CD4-positive, alpha-beta T cell treated with Interferon alpha-2 for 1 hour (primary cell): ENCODE results near the gene MPND.

Experiments
- DNase-seq, 2 donors: peaks; one replicate each; pipeline ENCODE4 v3.0.0-alpha.2; 2020 to 2022

Gene MPND

DNA sequence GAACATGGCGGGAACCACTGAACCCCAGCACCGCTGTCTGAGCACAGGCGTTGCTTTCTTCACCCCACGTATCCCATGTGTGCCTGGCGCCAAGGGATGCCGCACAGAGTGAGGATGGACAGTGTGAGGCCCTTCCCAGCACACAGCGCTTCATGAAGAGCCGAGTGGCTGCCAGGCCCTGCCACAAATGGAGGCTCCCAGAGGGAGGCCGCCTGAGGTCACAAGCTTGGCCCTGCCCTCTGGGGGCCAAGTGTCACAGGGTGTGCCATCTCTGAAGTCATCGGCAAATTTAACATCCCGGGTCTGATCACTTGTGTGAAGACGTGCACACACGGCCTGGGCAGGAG, 24.4 kb downstream of the MPND start:
- no peak for DNase-seq

DNA sequence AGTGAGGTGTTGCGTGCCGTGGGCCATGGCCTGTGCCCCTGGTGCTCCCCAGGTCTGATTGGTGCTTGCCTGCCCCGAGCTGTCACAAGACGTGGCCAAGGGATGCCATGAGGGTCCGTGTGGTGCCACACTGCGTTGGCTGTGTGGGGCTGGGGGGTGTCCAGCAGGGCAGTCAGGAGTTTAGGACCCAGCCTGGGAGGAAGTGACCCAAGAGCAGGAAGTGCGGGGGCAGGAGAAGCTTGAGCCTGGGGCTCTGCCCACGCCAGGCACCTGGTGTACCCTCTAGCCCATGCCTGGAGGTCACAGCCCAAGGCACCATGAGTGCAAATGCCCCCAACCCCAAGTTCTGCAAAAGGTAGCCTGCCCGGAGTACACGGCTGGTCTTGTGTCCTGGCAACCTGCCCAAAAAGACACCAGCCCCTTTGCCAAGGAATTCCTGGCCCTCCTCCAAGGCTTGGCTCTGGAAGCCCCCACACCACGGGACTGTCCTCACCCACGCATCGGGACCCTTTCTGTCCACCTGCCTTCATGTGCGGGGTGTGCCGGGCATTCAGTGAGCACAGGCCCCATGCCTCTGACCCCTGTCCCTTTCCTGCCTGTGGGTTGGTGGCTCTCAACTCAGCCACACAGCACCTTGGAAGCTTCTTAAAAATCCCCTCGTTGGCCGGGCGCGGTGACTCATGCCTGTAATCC, 24.9 kb downstream of the MPND start:
- peak in 1 of 2 donors; percentile 19 for DNase-seq

DNA sequence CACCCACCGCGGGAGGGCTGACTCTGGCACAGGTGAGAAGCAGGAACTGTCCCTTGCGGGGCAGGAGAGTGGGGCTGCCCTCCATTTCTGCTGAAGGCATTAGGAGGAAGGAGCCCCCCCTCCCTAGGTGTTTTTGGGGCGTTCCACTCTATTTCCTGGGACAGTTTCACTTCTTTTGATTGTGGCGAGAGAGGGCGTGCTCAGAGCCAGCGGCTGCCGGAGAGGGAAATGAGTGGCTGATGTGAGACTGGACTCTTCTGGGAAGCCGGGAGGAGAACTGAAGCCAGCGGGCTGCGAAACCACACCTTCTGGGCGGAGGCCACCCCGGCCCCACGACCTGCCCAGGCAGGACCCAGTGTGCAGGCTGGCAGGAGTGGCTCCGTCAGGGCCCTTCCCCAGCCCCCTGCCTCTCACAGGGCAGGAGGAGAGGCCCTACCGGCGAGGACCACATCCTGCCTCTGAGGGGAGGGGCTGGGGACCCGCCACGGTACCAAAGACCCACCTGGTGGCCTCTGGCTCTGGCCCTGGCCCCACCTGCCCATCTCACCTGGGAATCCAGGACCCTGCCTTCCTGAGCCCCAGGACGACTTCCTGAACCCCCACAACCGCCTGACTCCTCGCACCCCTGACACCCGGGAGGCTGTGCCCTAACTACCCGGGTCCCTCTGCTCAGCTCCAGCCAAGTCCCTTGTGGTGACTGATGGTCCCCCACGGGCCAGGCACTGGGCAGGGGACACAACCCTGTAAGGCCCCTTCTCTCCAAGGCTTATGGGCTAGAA, 25.9 kb downstream of the MPND start:
- peak; percentile 86 to 91 for DNase-seq

DNA sequence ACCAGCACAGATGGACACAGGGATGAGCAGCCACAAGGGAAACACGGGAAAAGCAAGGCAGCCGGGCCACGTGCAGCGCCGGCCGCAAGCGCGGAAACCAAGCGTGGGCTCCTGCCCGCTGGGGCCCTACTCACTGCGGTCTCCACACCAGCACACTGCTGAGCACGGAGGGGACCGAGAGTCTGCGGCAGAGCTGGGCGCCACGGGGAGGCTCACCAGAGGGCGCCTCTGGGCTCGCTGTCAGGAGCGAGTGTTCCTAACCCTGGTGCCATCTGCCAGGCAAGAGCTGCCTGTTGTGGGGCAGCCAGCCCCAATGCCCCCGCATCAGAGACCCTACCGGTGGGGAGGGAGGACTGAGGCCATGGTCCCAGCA, 26.5 kb downstream of the MPND start:
- peak; percentile 77 to 81 for DNase-seq

DNA sequence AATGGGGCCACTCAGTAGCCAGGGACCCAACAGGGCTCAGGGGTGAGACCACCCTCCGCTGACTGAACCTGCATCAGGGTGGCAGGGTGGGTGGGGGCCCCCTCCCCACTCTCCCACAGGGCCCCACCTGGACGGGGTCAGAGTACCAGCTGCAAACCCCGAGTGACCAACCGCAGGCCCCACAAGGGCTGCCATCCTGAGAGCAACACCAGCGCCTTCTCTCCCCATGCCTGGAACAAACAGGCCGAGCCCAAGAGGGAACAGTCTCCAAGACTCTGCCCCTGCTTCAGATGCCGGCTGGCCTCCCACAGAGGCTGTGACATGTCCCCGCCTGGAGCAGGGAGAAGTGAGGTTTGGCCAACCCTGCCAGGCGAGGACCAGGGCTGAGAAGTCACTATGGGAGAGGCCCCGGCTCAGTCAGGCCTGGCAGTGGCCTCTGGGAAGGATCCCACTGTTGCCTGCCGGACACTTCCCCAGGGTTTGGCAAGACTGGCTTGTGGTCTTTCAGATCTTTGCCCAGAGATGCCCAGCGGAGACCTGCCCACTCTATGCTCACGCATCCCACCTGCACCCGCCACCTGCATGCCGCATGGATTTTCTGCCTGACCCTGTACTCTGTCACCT, 27.2 kb downstream of the MPND start:
- DNase-seq, result no peak

DNA sequence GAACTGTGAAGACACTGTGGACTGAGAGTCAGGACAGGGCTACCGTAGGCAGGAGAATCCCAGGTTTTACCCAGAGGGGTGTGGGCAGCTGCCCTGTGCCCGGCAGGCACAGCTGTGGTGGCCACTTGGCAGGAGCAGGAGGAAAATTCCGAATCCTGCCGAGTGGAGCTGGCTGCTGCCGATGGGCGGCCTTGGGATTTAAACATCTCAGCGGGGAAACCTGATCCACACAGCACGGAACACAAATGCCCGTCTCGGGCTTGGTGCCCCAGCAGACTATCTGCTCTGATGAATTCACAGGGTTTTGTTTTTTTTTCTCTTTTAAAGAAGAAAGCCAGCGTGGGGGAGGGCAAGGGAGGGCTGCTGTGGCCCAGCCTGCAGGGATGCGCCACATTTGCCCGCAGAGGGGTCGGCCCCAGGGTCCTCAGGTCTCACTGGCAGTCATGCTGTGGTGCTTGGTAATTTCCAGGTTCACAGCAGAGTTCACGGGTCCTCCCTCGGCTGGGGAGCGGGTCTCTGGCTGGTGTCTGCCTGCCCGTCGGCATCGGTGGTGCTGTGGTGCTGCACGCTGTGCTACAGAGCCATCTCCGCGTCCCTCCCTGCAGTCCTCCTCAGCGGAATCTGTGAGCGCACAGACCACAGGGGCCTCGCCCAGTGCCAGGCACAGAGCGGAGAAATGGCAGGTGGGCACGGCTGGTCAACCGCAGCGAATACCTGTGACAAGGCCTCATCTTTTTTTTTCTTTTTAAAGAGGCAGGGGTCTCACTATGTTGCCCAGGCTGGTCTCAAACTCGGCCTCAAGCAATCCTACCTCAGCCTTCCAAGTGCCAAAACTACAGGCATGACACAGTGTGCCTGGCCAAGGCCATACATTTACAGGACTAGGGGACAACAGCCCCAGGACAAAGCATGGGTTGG, 28.1 kb downstream of the MPND start:
- DNase-seq, result no peak

DNA sequence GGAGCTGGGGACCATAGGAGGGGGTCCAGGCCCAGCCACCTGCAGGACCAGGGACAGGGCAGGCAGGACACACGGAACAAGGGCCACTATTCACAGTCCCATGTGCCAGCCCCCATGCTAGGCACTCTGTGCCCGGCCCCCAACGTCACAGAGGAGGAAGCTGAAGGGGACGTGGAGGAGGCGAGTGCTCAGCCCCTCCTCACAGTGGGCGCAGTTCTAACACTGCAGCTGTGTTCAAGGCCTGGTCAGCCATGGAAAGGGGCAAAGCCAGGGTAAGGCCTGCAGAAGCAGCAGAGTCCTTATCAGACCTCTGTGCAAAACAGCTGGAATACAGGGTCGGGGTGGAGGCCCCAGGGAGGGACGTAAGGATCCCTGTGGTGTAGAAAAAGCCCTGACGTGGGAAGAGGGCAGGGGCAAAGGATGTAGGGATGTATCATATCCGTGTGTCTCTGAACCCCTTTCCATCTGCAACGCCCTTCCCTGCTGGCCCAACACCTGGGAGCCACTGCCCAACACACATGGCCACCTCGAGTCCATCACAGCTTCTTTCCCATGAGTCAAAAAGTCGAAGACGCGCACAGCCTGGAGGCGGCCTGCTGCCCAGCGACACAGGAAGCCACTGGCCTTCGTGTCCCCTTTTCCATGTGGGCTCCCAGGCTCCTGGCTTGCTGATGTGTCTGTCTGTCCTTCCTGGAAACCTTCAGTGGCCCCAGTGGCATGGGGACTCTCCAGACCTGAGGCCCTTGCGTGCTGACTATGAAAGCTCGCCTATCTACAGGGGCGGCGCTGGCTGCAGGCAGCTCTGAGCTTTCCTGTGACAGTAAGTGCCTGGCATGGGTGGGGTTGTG, 29.0 kb downstream of the MPND start:
- DNase-seq, result no peak

DNA sequence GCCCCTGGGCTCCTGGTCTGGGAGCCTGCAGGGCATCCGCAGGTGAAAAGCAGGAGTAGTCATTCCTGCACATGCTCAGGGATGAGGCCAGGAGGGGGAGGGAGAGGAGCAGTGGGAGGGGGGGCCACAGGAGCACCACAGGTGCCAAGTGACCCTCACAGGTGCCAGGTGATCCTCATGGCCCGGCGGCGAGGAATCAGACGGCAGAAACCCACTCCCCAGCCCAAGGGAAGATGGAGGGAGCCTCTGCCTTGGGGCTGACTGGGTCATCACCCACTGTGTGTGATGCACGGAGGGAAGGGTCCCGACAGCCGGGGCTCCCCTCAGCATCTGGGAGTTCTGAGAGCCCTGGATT, 29.6 kb downstream of the MPND start:
- DNase-seq, result no peak

DNA sequence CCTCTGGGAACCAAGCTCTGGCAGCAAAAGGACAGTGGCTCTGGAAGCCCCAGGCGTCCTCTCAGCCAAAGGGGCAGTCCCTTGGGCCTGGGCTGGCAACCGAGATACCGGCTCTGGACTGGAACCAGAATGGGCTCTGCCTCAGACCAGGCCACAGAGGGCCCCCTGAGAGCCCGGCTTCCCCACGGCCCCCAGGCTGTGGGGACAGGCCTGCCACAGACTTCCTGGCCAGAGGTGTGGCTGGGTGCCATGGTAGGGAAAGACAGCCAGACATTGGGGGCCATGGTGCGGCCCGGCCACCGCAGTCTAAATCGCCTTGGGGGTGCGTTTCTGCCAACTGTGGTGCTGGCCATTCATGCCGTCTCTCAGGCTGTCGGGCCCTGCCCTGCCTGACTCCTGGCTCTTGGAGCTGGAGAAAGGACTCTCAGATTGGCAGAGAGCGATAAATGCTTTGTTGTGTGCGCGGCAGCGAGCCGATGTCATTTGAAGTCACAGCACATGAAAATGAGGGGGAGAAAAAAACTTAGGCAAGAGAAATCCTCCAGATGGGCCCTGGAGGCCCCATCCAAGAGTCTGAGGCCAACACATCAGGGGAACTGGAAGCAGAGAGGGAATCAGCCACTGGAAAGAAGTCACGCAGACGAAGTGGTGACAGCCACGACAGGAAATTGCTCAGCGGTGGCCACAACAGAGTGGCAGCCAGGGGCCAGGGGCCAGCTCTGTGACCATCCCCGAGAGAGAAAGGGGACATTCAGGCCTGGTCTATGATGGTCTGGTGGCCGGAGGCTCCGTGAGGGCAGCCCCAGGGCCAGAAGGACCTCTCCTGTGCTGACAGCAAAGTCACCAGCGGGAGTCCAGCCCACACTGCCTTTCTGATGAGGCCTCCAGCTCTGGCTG, 30.5 kb downstream of the MPND start:
- no peak for DNase-seq

DNA sequence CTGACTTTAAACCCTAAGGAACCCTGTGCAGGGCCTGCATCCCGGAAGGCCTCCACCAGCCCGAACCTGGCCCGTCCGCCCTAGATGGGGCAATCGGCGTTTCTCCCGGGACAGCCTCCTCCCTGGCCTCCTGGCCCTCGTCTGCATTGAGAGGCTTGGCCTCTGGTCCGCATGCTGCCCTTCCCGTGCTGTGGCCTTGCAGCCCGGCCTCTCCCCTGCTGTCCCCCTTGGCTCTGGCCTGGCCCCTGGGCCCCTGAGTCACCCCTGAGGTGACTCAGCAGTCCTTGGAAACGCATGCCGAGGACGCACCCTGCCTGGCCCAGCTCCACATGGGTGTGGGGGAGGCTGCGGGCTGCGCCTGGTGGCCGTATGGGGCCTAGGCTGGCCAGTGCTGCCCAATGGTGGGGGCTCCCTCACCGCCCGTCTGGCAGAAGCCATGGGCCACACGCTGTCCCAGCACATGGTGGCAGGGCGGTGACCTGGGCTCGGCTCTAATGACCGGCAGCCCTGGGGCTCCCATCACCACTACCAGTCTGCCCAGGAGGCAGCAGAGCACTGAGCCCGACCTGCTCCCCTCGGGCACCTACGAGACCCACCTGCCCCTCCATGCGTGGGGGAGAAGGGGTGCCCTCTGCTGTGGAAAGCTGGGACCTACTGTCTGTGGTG, 31.3 kb downstream of the MPND start:
- peak in 1 of 2 donors; percentile 41 for DNase-seq

DNA sequence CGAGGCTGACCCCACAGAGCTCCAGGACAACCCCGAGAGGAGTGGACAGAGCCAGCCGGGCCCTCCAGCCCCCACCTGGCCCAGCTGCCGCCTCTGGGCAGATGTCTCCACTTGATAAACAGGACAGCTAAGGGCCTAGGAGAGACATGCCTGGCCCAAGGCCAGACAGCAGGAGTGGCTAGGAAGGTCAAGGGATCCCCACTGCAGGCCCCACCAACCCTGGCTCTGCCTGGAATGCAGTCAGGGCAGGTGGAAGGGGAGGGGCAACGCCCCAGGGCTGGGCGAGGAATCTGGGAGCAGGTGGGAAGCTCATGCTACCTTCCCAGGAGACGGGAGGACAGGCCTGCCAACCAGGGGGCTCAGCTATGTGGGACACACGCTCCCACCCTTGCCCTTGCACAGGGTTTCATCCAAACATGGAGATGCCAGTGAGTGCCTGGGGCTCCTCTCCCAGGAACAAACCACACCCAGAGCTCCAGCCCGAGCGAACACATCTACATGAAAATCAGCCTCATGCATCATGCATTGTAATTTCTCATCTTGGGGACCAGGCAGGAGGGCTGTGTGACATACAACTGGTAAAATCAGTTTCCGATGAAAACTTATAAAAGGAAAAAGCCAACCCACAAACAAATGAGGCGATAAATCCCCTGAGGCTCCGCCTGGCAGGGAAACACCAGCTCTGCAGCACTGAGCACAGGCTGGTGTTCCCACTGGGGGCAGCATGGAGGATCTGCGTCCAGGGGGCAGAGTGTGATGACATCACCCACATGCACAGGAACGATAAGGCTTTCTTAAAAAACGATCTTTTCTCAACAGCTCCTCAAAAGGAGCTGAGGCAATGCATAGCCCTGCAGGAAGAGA, 32.0 kb downstream of the MPND start:
- peak in 1 of 2 donors; percentile 53 for DNase-seq

DNA sequence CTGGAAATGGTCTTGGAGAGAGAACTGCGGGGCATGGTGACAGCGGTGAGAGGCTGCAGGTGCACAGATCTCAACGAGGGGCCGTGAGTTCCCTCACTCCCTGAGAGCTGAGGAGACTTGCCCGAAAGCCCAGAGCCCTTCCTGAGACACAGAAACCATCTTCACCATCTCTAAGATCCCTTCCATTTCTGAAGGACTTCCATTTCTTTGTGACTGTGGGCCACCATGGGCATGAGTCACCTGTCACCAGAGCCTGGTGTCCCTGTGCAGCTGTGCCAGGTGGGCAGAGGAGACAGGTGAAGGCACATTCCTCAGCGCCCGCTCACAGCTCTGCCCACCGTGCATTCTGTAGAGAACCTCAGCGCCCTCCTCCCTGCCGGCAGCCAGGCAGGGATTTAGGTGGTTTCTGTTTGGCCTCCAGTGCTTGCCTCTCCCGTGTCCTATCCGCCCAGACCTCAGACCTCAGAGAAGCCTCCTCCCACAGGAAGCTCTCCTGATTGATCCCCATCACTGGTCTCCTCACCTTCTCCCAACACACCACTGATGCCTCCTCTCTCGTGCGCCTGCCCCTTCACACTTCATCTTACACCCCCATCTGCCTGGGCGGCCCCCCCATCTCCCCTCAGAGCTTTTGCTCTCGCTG, 32.8 kb downstream of the MPND start:
- DNase-seq, result no peak

DNA sequence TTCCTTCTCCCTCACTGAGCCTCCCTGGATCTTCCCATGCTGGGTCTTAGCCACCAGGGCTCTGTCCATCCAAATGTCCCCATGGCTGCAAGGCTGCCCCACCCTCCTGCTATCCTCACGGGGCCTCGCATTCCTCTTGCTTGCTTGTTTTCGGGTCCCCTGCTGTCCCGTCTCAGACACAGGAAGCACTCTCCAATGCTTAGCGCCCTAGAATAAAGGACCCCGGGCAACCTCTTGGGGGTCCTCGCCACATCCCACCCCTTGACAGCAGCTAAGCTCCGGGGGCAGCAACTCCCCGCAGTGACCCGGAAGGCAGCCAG, 33.3 kb downstream of the MPND start:
- no peak for DNase-seq

DNA sequence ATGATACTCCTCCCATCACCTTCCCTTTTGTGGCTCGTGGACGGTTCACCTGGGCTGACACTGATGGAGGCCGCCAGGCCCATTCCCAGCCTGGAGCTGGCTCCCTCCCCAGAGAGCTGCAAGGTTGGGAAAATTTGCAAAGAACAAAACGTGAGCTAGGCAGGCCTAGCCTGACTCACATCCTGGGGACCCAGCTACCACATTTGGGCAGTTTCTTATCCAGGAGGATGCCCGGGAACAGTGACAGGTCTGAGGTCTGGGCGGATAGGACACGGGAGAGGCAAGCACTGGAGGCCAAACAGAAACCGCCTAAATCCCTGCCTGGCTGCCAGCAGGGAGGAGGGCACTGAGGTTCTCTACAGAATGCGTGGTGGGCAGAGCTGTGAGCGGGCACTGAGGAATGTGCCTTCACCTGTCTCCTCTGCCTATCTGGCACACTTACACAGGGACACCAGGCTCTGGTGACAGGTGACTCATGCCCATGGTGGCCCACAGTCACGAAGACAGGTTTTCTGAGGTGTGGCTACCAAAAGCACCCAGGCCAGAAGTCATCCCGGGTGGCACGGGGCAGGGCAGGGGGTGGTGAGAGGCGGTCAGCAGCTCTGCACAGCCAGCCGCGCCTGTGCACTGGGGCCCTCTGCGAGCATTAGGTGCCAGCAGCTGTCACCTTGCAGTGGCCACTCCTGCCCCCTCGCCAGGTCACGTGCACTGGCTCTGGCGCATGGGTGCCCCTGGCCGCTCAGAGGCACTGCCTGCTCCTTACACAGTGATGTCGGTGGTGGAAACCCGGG, 33.8 kb downstream of the MPND start:
- DNase-seq, result no peak

DNA sequence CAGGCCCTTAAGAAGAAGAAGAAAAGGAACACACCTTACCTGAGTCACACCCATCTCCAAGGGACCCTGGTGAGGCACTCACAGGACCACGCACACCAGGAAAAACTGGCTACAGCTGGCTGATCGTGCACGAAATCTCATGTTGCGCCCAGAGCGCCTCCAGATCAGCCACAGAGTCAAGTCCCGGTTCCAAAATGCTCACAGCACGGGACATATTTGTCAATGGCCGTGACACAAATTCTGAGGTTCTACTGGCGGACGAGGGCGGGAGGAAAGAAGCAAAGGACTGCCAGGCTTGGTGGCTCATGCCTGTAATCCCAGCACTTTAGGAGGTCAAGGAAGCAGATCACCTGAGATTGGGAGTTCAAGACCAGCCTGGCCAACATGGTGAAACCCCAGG, 35.5 kb downstream of the MPND start:
- DNase-seq, result no peak

DNA sequence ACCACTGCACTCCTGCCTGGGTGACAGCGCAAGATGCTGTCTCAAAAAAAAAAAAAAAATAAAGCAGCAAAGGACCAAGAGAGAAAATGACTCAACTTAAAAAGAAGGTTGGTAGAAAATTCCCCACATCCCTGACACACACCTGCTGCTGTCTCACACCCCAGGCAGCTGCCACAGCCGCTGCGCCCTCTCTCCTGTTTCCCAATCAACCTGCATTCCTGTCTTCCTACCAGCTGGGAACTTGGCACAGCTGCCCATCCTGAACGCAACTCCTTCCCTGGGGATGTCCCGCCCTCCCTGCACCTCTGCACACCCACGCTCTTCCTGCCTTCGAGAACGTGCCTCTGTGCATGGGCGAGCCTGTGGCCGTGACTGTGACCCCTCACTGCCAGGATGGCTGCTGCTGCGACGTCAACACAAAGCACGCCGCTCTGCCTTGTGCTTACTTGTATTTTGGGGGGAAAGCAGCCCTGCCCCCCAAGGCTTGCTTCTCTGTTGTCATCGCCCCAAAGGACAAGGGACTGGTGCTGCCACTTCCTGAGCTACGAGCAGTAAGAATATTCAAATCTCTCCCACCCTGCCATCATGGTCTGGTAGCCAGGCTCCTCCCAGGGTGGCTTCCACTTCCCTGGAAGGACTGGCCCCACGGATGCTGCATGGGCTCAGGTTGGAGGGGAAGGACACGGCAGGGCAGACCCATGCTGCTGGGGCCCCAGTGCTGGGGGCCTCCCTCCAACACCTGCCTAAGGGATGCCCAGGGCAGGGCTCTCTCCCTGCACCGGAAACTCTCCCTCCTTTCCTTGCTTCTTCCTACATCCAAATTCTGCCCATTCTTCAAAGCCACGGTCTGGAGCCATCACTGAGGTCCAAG, 36.3 kb downstream of the MPND start:
- peak in 1 of 2 donors; percentile 33 for DNase-seq

DNA sequence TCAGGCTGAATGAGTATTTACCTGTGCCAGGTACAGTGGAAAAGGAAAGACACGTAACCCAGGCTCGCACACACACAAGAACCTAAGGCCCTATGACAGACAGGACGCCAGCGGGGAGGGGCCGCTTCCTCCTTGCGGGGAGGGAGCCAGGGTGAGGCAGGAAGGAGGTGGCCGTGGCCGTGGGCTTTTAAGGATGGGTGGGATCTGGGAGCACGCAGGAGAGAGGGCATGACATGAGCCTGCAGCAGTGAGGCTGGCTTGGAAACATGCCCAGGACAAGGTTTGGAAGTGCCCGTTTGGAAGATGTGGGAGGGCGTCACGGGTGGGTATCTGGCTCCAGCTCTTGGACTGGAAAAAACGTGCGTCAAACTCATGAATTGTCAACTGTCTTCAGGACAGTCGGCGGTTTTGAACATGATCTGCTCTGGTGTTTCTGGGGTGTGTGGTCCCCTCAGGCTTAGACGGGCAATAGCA, 36.9 kb downstream of the MPND start:
- DNase-seq, result peak; percentile 40 to 63
